GM21737 (cell line): ENCODE measurements around the gene DENND5A.
A peak's percentile ranks its signal among the peaks of the same experiment; 100 is the strongest.
"Not testable (repeated sequence)": the region's sequence is repeated elsewhere in the genome, so short reads cannot be mapped to it uniquely, and the experiment has no call there.

Source experiments
- ATAC-seq: cut with Tn5 transposase; IDR thresholded peaks from one replicate; pipeline ENCODE4 v1.9.1; 2021; ENCODE audit warnings: mild to moderate bottlenecking, moderate library complexity; ENCODE audit not compliant: unreplicated experiment

DENND5A gene

DNA sequence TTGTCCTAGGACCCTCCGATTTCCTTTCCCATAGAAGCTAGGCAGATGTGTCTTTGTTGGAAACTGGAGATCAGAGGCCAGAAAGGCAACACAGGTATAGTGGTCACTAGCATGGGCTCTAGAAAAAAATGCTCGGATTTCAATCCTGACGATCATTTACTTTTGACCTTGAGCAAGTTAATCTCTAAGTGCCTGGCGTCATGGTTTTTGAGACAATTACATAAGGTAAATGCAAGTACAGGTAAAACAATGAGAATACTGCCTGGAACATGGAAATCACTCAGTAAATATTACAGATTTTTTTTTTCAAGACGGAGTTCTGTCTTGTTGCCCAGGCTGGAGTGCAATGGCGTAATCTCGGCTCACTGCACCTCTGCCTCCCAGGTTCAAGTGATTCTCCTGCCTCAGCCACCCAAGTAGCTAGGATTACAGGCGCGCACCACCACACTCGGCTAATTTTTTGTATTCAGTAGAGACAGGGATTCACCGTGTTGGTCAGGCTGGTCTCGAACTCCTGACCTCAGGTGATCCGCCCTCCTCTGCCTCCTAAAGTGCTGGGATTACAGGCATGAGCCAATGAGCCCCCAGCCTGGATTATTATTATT lies 1.1 kb upstream of the DENND5A start:
- no peak for ATAC-seq

DNA sequence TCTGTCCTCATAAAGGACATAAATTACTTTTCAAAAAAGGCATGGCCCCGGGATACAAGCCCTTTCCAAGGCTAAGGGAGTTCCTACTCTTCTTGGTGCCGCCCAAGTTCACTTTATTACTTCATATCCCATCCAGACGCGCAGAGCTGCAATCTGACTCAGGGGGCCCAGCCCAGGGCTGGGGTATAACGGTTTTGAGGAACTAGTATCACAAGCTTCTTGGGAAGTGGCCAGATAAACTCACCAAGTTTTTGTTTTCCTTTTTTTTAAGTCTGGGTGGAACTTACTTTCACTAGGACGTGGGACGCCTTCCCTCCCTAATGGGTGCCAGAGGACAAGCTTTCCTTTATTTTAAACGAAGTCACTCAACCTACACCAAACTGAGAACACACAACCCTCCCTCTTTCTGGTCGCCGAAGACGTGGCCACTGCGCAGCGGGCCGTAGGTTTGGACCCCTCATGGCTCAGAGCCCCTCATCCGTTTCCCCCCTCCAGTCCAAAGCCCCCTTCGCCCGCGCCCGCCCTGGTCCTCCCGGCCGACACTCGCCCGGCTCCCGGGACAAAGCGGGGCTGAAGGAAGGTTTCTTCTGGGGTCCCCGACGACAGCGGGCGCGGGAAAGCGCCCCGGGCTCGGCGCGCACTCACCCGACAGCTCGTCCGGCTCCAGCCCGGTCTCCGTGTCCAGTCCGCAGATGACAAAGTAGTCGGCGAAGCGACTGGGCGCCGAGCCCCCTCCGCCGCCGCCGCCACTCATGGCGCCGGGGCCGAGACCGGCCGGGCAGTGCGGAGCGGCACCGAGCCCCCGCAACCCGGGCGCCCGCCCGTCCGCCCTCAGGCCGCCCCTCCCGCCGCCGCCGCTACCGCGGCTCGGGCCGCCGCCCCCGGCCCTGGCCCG lies 587 bp downstream of the DENND5A start:
- ATAC-seq: peak; percentile 19

DNA sequence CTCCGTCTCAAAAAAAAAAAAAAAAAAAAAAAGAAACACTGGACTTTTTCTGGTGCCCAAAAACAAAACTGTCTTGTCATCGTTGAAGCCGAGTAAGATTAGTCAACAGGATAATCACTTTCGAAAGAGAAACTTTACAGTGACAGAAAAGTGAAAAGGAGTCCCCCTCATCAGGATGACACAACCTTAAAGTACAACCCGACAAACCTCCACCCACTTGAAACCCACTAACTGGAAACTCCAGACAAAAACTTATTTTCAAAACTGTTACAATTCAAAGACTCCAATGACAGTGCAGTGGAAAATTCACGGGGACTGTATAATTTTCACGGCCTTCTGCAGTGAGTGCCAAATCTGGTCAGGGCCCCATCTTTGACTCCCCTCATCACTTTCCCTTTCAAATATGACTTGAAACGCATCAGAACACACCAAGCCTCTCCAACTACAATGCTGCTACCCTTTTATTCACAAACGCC lies 1.3 kb downstream of the DENND5A start:
- peak; percentile 61 for ATAC-seq

DNA sequence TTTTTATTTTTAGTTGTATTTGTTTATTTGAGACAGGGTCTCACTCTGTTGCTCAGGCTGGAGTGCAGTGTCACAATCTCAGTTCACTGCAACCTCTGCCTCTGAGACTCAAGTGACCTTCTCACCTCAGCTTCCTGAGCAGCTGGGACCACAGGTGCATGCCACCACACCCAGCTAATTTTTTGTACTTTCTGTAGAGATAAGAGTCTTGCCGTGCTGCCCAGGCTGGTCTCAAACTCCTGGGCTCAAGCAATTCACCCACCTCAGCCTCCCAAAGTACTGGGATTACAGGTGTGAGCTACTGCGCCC lies 4.4 kb downstream of the DENND5A start:
- ATAC-seq: not testable (repeated sequence)

DNA sequence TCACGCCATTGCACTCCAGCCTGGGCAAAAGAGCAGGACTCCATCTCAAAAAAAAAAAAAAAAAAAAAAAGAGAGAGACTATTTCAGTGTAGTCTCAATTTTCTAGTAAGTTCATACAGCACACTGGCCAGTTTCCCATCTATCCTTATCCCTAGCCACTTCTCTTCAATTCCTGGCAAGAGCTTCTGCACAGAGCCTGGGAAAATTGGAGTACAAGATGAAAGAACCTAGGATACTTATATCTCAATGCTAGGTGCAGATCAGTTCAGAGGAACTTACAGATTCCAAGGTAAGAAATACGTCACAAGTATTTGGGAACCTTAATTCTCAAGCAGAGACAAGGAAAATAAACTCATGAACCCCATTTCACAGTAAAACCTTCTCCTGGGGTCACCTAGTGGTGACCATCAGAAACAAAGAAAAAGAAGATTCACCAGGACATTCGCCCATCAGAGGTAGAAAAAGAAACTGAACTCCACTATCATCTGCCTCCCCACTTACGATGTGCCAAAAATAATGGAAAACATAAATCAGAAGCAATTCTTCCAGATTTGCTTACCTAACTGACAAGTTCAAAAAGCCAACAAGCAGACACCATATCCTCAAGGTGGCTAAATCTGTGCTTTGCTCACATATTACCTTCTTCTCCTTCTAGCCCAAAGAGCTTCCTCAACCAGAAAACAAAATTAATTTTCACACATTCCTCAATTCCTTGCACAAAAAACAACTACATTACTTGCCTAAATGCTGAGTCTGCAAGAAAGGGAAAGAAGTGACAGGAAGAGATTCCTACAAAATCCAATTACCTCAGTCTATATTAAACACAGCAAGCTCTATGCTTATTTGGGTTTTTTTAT lies 4.9 kb downstream of the DENND5A start:
- no peak for ATAC-seq

DNA sequence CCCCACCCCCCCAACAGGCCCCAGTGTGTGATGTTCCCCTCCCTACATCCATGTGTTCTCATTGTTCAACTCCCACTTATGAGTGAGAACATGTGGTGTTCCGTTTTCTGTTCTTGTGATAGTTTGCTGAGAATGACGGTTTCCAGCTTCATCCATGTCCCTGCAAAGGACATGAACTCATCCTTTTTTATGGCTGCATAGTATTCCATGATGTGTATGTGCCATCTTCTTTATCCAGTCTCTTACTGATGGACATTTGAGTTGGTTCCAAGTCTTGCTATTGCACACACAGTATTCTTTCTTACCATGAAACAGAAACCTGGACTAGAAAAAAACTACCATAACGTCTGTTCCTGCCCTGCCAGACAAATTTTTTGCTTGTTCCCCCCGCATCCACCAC lies 6.9 kb downstream of the DENND5A start:
- ATAC-seq: not testable (repeated sequence)

DNA sequence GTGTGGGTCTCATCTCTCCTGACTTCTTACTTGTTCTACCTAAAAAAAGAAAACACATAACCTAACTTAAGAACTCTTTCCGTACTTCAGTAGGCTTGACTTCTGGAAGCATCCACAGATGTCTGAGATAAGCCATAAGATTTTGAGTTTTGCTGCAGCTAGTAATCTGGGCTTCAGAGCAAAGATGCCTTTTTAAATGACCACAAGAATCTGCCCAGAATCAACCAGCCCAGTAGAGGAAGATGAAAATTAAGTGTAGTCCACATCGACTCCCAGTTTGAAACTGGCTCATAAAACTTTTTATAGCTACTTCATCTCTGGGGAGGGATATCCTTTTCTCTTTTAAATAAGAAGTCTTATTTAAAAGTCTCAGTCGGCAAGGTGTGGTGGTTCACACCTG lies 10.7 kb downstream of the DENND5A start:
- ATAC-seq: no peak

DNA sequence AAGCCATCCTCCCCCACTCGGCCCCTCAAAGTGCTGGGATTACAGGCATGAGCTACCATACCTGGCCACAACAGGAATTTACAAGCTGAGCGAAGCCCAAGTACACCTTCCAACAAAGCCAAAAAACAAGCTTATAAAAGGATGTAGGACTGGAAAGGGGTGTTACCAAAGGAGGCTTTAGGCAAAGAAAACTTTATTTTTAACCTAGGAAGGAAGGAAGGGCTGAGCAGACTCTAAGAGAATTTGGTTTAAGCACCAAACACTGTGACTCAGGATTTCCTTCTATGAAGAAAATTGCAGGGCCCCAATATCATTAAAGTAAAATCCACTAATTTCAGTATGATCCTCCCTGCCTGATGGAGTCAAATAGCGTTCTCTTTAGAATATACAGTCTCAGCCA lies 12.1 kb downstream of the DENND5A start:
- no peak for ATAC-seq

DNA sequence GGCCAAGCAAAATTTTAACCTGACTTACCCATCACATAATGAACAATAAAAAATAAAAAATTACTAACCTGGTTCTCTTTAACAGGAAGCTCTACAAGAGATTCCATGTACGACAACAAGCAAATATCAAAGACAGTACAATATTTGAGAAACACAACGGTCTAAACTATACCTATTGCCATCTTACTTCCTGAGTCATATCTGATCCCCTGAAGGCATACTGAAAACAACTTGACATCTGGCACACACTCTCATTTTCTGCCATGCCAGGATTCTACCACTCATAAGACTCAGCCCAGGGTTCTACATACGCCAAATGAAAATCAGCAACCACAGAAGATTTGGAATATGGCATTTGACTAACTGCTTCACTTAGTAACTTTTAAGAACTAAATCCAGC lies 13.8 kb downstream of the DENND5A start:
- ATAC-seq: no peak

DNA sequence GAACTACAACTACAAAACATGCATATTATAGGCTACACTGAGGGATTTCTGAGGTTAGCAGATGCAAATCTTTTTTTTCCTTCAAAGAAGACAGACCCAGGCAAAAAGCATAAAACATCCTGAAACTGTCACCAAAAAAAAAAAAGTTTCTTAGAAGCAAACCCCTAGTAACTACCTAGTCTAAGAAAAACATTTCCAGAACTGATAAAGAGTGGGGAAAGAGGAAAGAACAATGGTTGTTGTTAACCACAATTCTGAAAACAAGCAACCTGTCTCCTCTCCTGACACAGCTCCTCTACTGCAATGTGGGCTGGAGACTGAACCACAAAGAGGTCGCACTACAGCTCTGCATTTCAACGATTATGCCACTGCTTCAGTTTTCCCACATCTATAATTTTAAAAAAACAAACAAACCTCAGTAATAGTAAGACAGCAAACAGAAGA lies 15.0 kb downstream of the DENND5A start:
- peak; percentile 73 for ATAC-seq

DNA sequence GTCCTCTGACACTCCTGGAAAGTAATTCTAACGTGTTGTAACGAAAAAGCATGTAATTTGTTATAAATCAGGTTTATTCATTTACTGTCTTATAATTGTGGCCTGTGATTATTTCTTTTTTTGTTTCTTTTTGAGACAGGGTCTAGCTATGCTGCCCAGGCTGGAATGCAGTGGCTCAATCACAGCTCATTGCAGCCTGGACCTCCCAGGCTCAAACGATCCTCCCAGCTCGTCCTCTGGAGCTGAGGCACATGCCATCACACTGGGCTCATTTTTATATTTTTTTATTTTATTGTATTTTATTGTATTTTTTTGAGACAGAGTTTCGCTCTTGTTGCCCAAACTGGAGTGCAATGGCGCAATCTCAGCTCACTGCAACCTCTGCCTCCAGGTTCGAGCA lies 15.9 kb downstream of the DENND5A start:
- no peak for ATAC-seq

DNA sequence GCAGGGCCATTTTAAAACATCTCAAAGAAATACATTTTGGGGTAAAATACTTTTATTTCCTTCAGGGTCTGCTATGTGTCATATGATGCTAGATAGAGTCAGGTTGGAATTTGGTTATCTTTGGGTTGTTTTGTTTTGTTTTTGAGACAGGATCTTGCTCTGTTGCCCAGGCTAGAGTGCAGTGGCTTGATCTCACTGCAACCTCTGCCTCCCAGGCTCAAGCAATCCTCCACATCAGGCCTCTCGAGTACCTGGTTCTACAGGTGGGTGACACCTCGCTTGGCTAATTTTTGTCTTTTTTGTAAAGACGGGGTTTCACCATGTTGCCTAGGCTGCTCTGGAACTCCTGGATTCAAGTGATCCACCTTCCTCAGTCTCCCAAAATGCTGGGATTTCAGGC lies 17.3 kb downstream of the DENND5A start:
- ATAC-seq: no peak

DNA sequence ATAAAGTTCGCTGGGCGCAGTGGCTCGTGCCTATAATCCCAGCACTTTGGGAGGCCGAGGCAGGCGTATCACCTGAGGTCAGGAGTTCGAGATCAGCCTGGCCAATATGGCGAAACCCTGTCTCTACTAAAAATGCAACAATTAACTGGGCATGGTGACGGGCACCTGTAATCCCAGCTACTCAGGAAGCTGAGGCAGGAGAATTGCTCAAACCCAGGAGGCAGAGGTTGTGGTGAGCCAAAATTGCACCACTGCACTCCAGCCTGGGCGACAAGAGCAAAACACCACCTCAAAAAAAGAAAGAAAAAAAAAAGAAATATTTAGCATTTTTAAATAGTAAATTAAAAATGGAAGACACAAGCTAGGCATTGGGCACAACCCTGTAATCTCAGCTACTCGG lies 28.9 kb downstream of the DENND5A start:
- ATAC-seq: not testable (repeated sequence)

DNA sequence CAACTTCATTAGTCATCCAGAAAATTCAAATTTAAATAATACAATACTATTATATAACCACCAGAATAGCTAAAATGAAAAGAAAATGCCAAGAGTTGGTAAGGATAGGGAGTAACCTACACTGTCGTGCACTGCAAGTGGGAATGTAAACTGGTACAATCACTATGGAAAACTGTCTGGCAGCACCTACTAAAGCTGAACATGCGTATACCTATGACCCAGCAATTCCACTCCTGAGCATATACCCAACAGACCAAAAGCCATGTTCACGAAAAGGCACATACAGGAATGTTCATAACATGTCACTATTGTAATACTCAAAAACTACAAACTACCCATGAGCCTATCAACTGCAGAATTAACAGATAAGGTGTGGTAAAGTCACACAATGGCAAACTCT lies 32.7 kb downstream of the DENND5A start:
- no peak for ATAC-seq

DNA sequence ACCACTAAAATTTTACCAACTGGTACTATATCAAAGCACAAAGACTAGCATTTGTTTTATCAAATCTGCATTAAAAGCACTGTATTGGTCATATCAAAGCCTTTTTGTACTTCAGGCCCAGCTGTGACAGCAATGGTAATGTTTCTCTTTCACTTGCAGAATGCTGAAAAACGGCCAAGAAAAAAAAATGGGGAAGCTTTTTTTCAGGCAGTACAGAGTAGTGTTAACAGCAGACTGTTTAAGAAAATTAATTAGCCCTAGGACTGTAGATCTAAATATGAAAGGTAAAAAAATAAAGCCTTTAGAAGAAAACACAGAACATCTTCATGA lies 33.3 kb downstream of the DENND5A start:
- ATAC-seq: peak; percentile 60

DNA sequence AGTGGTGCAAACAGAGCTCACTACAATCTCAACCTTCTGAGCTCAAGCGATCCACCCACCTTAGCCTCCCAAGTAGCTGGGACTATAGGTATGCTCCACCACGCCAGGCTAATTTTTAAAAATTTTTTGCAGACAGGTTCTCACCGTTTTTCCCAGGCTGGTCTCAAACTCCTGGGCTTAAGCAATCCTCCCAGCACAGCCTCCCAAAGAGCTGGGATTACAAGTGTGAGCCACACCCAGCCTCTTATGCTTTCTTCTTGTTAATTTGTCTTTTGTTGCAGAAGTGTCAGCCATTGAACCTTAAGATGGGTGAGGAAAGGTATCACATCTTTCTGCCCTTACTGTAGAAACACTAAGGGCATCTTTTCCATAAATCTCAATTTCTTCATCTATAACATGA lies 34.9 kb downstream of the DENND5A start:
- ATAC-seq: no peak

DNA sequence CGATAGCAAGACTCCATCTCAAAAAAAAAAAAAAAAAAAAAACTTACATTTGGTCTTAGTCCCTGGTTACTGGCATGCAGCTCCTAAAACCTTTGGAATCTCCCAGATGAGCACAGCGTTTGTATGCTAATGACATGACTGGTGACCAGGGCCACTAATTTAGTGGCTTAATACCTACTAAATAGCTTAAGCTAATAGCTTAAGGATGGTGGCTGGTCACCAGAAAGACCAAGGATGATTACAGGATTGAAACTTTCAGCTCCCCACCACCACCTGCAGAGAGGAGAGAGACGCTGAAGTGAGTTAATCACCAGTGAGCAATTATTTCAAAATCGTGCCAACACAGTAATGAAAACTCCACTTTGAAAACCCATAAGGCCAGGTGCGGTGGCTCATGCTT lies 37.1 kb downstream of the DENND5A start:
- ATAC-seq: no peak

DNA sequence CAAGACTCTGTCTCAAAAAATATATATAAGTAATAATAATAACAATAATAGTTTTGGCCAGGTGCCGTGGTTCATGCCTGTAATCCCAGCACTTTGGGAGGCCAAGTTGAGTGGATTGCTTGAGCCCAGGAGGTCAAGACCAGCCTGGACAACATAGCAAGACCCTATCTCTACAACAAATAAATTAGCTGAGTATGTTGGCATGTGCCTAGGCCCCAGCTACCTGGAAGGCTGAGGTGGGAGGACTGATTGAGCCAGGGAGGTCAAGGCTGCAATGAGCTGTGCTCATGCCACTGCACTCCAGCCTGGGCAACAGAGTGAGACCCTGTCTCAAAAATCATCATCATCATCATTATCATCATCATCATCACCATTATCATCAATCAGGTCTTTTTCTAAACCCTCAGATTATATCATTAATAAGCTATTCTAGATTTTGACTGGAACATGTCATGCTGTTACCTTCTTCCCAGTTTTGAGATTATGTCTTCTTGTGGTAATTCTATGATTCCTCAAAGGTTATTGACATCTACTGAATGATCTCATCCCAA lies 39.3 kb downstream of the DENND5A start:
- no peak for ATAC-seq

DNA sequence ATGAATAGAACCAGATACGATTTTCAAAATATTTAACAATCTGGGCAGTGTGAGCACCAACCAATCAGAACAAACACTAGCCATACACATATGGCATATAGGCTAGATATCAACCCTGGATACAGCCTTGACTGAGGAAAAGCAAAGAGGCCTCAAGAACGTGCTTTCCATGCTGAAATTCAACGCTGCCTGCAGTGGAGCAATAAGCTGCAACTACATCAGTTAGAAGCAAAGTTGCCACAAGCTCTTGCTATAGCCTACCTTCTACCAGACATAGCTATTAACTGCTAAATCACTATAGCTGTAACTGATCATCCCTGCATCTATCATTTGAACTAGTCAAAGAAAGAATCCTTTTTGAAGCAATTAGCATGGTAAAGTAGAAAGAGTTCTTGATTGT lies 42.5 kb downstream of the DENND5A start:
- no peak for ATAC-seq

DNA sequence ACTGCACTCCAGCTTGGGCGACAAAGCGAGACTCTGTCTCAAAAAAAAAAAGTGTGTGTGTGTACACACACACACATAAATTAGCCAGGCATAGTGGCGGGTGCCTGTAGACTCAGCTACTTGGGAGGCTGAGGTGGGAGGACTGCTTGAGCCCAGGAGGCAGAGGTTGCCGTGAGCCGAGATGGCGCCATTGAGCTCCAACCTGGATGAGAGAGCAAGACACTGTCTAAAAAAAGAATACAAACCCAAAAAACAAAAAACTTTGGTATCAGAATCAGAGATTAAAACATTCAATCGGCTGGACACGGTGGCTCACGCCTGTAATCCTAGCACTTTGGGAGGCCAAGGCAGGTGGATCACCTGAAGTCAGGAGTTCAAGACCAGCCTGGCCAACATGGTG lies 44.3 kb downstream of the DENND5A start:
- not testable (repeated sequence) for ATAC-seq

DNA sequence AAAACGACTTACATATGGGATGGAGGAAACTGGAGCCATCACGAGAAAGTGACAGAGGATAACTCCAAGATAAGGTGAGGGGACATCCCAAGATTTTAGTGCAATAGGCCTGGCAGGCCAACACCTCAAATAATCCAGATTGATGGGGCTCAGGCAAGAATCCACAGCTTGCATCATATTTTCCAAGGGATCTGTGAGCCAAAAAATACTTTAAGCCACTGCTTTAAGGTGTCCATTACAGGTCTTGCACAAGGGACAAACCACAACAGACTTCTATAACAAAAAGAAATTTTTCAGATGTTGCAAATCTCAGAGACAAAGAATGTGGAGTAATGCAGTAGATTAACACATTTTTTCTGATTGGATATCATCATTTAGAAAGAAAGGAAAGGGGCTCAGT lies 45.6 kb downstream of the DENND5A start:
- no peak for ATAC-seq
